Mucosa of gallbladder (tissue), 1 donor: ENCODE data around the gene APOL4. TPM values are rescaled to one million over a fixed set of nuclear protein-coding genes. Genes with fewer than 3 reads are reported as not detected.
"Not testable (repeated sequence)": the region's sequence is repeated elsewhere in the genome, so short reads cannot be mapped to it uniquely, and the experiment has no call there.

Experiments used
- DNase-seq: peaks from one replicate; pipeline ENCODE4 v3.0.0-alpha.2; 2020; ENCODE audit warnings: low spot score
- total RNA-seq: library from RNA; stranded (reverse); gene quantifications from one replicate; pipeline ENCODE4 v1.2.1, GENCODE V29; 2021
- donor health status: DM: no; HTN: no; CAD: no.

APOL4 gene
- total RNA-seq, 1 donor from 2014 or later = 3.4 TPM

DNA sequence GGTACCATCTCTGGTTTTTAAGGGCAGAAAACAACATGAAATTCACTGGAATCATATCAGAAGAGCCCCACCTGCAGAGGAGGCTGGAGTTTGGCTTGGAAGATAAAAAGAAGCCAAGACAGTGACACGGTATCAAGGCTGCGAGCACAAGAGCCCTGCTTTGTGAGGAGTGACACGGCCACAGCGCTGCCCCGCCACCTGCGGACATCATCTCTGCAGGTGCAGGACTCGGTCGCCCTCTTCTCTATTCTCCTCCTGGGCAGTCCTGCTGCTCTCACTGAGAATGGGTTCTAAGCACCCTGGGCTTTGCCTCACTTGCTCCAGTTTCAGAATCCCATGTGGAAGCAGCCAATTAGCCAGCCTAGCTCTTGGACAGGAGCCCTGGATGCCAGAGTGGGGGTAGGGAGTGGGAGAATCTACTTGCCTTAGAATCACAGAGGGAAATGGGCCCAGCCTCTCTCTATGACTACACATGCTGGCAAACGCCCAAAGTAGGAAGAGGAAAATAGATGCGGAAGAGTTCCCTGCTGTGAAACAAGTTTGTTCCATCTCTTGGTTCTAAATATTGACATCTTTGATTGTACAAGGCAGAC, 17.1 kb downstream of the APOL4 start:
- no peak for DNase-seq

DNA sequence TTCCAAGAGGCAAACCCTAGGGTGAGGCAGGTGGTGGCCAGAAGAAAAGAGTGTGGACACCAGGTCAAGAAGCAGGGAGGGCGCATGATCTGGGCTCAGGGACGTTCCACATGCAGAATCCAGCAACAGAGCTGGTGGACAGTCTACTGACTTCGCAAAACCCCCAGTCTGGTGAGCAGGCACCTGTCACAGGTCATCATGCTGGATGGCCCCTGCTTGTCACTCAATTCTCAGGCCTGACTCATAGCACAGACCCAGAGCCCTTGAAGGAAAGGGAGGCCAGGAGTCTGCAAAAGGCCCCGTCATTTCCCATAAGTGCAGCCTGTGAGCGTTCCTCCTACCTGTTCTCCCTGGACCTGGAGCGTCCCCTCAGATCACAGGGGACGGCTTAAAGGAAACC, 18.2 kb downstream of the APOL4 start:
- no peak for DNase-seq

DNA sequence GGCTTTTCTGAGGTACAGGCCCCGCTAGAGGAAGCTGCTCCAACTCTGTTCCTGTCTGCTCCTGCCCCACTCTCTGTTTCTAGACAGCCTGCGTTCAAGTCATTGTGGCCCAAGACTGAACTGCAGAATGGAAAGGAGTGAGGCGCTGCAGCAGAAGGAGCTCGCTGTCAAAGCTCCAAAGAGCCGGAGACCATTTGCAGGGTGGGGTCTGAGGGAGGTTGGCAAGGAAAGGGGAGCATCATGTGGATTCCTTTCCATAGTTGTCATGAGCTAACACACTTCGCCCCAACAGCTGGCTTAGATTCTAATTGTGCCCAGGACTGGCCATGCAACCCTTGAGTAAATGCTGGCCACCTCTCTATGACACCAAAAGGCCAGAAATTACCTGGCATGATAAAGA, 18.8 kb downstream of the APOL4 start:
- DNase-seq = no peak

DNA sequence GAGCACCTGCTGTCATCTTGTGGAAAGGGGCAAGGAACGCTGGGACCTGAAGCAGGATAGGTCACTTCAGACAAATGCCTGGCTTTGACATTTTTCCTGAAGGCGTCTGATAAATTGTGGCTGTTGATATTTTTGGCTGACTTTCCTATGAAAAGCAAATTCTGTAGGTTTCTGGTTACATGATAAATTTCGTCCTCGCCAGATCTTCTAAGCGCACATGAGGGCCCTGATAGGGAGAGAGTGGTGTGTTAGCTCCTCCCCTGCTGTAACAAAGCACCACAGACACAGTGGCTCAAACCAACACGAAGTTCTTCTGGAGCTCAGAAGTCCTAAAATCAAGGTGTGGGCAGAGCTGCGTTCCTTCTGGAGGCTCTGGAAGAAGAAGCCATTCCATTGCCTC, 19.6 kb downstream of the APOL4 start:
- no peak for DNase-seq

DNA sequence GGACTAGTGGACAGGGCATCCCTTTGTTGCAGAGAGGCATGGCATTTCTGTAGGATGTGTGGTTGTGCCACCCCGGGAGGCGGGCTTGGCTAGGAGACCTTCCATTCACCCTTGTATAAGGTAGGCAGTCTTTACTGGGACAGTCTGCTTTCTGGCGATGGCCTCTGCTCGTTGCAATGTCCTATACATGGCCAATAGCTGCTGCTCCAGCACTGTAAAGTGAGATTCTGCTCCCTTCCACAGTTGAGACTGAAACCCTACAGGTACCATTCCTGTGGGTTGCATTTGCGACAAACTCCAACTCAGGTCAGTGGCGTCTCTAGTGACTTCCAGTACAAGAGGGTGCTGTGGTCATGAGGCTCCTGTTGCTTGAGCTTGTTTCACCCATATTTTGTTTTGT, 20.7 kb downstream of the APOL4 start:
- no peak for DNase-seq

DNA sequence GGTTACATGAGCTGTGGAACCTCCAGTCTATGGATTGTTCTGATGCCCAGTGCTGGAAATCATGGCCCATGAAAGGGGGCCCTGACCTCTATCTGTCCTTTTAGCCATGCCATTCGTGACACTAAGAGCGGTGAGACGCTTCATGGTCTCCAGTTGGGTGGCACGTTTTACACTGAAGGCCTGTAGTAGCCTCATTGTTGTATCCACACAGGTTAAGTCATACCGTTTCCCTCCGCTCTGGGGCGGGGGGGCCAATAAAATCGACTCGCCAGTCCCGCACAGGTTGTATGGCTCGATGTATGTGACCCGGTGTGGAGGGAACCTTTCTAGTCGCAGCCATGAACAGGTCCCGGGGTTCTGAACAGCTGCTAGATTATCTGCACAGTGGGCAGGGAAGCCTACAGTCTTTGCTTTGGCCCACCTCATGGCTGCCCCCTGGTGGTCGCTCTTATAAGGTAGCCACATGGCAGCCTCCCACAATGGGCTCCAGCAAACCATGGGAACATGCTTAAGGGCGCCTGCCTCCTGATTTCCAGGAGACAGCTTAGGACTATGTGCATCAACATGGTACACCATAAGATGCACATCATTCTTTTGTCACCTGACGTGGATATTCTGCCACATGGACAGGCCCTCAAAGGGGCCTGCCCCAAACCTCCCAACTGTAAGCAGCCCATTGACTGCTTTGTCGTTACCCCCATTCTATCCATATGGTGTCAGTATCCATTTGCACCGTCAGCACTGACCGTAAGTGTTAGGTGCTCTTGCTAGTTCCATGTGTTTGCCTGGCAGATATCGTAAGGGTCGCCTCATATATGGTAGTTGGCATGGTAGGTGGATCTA, 21.4 kb downstream of the APOL4 start:
- peak; percentile 91 for DNase-seq

DNA sequence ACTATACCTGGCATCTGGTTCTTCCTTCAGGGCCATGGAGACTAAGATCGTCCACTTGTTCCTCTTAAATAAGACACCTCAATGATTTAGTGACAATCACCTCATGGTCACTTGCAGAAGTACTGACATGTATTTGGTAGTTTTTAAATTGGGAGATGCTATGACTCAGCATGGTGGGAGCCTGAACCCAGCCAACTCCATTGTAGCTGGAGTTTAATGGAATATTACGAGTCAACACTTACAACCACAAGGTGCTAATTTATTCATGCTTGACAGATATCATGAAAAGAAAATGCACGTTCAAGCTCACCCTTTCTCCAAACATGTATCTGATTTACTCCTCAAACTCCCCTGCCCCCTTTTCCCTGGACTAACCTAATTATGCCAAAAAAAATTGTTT, 24.4 kb downstream of the APOL4 start:
- DNase-seq = no peak

DNA sequence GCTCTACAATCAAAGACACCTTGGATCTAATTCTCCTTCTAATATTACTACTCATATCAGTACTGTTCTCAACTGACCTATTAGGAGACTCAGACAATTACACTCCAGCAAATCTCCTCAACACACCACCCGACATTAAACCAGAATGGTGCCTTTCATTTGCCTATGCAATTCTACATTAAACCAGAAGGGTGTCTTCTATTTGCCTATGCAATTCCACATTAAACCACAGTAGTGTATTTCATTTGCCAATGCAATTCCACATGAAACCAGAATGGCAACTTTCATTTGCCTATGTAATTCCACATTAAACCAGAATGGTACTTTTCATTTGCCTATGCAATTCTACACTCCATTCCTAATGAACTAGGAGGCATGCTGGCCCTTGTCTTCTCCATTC, 25.7 kb downstream of the APOL4 start:
- no peak for DNase-seq

DNA sequence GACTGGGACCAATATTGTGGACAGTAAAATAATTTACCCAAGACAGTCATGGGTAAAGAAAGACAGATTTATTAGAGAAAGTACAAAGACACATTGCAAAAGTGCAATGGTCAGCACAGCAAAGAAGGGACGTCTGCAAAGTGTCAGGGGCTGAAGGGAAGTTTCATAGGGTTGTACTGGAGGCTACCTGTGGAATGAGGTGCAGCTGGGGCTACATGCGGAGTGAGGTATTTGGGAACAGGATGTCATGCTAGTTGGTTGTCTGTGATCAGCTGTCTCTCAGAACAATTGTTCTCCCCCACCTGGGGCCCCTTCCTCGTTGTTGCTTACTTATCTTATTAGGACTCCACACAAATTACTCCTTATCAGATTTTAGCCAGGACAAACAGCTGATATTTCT, 29.7 kb downstream of the APOL4 start:
- no peak for DNase-seq

DNA sequence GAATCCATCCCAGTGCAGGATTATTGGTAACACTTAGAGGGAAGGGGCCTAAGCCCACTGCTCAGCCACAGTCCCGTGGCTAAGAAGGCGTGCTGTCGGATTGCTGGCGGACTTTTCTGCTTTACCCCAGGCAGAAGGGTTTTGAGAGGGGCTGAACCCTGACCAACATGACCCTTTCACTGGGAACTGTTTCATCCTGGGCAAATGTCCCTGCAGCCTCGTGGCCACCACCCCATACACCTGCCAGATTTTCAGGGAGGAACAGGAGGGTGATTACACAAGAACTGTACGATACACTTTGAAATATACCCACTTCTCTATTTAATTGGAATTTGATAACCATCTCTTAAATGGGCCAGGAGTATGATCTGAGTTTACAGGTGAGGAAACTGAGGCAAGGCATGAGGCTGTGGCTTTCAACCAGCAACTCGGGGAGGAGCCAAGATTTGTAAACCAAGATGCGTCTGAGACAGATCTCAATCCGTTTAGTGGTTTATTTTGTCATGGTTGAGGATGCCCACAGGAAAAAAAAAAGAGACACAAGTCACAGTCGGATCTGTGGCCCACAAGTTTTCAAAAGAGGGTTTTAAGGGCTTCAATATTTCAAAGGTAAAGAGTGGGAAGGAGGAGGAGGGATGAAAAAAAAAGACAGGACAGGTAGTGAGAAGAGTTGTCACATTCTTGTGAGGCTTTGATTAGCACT, 34.9 kb downstream of the APOL4 start:
- no peak for DNase-seq

DNA sequence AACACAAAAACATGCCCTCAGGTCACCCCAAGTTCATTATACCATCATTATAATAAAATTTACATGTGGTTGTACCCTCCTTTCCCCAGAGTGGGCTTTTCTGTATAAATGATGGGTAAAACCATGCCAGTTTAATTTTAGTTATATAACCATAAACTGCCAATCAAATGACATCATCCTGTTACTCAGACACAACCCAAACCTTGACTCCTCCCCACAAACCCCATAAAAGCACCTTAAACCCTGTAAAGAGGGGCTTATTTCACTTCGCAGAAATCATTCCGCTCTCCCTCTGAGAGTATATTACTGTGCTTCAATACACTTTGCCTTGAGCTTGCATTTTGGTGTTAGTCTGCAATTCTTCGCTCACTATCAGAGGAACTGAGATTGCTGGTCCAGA, 35.5 kb downstream of the APOL4 start:
- DNase-seq = no peak

DNA sequence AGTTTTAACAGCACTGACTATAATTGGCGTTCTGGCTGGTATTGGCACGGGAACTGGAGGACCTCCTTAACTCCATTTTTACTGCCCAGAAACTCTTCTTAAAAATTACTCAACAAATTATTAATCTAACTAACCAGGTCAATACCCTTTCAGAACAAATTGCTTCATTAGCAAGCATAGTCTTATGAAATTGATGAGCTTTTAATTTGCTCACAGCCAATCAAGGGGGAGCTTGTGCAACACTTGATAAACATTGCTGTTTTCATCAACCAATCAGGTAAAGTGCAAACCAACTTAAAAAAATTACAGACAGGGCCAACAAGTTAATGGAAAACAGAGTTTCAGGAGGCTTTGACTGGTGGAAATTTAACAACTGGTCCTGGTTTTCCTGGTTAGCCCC, 36.5 kb downstream of the APOL4 start:
- DNase-seq = no peak

DNA sequence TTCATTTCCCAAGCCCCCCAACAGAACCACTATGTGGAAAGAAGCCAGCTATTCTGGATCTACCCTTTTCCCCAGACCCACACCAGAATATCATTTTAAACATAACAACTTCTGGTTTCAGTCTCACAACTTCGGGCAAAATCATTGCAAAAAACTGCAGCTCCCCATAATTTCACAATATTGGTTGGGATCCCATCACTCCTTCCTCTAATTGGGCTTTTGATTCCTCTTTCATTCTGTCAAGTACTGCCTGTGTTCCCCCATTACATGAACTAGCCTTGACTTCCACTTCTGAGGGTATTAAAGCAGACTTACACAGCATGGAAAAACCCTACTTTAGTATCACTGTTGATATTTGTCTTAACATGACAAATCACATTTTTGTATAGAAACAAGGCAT, 37.0 kb downstream of the APOL4 start:
- DNase-seq = no peak

DNA sequence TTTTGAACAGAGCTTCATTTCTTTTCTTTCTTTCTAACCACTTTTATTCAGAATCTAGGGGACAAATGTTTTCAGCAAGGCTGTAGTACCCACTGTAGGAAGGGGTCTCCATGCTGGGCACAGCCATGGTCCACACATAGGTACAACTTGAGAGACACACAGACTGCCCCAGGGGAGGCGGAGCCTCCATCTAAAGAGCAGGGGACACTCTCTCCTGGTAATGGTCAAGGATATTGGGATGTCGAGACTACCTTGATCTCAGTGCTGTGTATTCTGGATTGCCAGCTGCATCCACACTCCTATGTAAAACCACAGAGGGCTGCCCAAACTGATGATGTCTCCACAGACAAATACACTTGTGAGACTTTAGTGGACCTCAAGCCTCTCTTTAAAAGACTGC, 38.1 kb downstream of the APOL4 start:
- no peak for DNase-seq

DNA sequence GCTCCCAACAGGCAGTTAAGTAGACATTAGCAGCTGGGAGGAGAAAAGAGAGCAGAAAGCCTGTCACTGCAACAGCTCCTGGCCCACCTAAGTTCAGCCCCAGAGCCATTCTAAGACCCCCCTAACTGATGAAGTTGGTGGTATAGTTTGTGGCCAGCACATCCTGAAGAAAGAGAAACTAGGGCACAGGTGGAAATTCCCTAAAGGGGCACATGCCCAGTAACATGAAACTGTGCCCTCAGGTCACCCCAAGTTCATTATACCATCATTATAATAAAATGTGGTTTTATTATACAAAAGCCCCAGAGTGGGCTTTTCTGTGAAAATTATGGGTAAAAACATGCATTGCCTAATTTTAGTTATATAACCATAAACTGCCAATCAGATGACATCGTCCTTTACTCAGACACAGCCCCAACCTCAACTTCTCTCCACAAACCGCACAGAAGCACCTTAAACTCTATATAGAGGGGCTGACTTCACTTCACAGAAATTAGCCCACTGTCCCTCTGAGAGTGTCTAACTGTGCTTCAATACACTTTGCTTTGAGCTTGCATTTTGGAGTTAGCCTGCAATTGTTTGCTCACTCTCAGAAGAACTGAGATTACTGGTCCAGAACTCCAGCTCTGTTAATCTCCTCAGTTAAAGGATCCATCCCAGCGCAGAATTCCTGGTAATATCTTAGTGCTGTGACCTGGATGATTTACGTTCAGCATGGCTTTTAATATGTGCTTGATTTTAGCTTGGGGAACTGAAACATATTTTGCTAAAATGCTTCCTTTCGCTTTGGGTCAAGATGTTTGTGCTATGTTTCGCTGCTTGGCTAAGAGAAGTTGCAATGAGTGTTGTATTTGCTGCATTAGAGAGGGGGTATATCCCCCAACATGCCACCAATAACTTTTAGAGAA, 39.2 kb downstream of the APOL4 start:
- no peak for DNase-seq

DNA sequence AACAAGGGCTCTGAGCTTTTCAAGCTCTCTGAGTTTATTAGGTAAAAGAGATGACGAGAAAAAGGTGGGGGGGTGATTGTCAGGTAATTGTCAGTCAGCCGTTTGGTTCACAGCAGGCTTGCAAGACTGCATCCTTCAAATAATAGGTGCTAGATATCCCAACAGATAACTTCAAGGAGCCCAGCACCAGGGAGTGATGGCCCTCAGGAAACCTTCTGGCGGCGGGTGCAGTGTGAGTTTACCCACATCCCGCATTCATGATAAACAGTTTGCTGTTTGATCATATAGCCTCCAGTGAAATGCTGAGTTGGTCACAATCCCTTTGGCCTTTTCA, 39.8 kb downstream of the APOL4 start:
- not testable (repeated sequence) for DNase-seq

DNA sequence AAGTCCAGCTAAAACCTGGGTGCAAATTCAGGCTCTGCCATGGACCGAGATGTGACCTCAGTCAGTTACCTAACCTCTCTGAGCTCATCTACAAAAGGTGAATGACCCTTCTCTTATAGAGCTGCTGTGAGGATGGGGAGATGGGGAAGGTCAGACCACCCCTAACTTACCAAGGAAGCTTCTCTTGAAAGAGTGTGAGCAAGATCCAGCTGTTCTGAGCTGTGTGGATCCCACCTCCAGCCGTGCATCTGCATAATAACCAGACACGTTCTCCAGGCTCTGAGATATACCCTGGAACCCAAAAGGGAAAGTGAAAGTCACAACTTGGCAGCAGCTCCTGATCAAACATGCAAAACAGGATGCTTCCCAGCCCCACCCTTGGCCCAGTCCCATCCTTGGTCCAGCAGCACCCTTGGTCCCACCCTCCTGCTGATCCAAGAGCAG, 41.1 kb downstream of the APOL4 start, which contains the start of gene APOL3:
Gene APOL3, minus strand, starts transcription at position 257 of the 444 bp plus-strand sequence. CDS start 11,700 bp downstream, outside the sequence.
- peak; percentile 78 for DNase-seq

DNA sequence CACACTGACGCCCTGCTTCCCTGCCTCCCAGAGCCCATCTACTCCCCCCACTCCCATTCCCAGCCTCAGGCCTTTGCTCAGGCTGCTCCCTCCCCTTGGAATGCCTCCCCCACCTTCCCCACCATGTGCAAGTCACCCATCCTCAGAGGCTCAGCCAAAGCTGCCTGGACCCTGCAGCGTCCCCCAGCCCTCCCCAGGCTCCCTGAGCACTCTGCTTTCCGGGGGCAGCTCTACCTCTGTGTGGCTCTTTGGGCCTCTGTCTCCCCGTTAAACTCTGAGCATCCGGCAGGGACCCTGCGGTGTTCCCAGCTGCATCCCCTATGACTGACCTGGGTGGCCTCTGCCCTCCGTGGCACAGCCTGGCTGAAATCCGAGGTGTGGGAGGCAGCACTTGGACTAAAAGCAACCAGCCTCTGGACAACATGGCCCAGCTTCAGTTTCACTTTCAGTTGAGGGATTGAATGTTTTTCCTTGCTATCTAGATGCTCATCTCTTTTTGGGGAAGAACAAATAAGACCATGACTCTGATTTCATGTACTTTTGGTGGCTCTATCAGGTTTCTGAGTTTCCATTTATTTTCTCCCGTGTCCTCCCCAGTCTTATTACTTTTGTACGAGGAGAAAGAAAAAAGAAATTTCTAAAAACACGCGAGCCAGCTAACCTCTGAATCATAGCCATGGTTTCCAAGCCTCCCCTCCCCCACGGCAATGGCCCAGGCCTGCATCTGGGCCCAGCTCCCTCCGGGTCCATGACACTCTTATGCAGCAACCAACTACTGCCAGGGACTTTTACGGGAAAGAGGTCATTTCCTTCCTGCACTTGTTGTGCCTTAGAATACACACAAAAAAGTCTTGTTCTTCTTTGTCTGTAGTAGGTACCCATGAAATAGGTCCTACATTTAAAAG, 44.8 kb downstream of the APOL4 start:
- peak; percentile 78 for DNase-seq

DNA sequence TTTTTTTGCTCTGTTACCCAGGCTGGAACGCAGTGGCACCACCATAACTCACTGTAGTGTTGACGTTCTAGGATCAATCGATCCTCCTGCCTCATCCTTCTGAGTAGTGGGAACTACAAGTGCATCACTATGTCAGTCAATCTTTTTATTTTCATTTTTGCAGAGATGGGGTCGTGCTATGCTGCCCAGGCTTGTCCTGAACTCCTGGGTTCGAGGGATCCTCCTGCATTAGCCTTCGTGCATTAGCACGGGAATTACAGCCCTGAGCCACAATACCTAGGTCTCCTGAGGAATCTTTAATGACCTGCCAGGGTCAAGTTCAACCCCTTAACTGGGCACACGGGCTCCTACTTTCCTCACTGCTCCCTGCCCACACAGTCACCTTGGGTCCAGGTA, 45.5 kb downstream of the APOL4 start:
- DNase-seq = no peak

DNA sequence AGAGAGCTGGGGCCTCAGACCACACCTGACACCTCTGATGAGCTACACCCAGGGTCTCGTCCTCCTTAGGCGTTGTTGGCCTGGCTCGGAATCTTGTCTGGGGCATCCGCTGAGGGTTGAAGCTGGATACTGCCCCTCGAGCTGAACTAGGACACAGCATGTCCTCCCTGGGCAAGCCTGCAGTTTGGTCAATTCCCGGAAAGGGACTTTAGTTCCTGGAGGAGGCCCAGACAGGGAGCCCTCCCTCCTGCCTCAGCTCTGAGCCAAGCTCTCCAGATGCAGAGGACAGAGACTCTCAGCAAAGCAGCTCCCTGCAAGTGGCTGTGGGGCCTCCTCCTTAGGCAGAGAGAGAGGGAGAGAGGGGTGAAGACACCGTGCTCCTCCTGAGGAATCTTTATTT, 45.9 kb downstream of the APOL4 start:
- peak; percentile 57 for DNase-seq

DNA sequence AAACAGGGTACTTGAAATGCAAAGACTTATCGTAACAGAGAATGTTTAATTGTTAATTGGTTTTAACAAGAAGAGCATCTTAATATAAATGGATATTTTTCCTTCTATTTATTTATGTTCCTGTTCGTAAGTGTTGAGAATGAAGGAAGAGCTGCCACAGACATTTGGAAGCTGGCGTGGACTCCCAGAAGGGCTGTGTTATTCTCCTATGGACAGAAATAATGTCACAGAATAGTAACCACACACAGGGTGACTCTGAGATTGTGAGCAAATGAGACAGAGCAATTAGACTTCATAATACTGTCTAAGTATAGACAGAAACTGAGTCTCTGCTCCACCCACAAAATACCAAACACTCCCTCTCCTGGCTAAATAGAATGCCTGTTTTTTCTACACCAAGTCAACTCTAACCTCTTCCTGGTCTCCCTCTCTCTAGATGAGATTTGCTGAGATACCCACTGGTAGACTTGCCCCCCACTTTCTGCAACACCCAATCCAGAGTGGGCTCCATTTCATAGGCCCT, 47.1 kb downstream of the APOL4 start:
- DNase-seq = no peak
